ENCODE results near the gene SLC34A1. TPM values are rescaled to one million over a fixed set of nuclear protein-coding genes. Genes with fewer than 3 reads are reported as not detected.

The SLC34A1 gene
- total RNA-seq, 2 experiments from 2014 or later, result 0.35 to 0.63 TPM

- Histone ChIP-seq H3K36me3 (ENCODE audit: insufficient read depth, low read length) (peaks cover 36% of the 10 kb centered on the region), H4K20me1 (ENCODE audit: insufficient read depth, low read length) (no peaks in the 10 kb centered on the region)
These were observed 16.0 kb upstream of the SLC34A1 start for GRCh38 chr5:177367981-177368868.

DNA sequence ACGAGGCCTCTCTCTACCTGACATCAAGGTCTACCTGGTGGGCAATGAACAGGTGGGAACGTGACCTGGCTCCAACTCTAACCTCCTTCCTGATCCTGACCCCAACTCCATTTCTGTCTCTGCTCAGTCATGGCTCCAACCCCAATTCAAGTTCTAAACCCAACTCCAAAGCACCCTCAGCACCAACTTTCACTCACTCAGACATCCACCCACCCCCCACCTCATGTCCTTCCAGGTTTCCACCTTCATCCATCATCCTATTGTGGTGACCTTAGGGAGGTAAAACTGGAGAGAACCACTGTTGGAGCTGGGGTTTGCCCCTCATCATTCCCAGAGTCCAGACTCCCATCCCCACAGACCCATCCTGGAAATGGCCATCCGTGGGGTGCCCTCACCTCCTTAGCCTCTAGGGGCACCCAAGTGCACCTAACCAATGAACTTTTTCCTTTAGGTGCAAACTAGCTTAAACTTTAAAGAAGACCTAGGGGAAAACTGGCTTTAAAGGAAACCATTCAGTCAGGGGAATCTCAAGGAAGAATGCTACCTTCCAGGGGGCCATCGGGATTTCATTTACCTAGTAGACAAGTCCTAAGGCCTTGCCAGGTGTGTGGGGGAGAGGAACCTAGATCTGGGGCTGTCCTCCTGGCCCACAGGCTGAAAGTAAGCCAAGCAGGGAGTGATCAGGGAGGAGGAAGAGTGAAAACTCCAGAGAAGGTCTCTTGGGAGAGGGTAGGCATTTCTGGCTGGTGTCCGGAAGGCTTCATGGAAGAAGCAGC is 15.2 kb upstream of the SLC34A1 start:
- intact Hi-C loops (cut with micrococcal nuclease; ENCODE audit: unreplicated experiment), result no loop called here
- no peaks in the 10 kb centered on the region for H4K20me1 ChIP-seq (ENCODE audit: insufficient read depth, low read length)
- no peak overlapping the region for H3K4me3 ChIP-seq (ENCODE audit: low read depth, low read length, poor library complexity, severe bottlenecking)
- TF ChIP-seq, protein P1, sequence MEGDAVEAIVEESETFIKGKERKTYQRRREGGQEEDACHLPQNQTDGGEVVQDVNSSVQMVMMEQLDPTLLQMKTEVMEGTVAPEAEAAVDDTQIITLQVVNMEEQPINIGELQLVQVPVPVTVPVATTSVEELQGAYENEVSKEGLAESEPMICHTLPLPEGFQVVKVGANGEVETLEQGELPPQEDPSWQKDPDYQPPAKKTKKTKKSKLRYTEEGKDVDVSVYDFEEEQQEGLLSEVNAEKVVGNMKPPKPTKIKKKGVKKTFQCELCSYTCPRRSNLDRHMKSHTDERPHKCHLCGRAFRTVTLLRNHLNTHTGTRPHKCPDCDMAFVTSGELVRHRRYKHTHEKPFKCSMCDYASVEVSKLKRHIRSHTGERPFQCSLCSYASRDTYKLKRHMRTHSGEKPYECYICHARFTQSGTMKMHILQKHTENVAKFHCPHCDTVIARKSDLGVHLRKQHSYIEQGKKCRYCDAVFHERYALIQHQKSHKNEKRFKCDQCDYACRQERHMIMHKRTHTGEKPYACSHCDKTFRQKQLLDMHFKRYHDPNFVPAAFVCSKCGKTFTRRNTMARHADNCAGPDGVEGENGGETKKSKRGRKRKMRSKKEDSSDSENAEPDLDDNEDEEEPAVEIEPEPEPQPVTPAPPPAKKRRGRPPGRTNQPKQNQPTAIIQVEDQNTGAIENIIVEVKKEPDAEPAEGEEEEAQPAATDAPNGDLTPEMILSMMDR (conservative IDR thresholded peaks at IDR 0.05; ENCODE audit: low read length), result peak; percentile 91
- TF ChIP-seq EZH2phosphoT487 (IDR thresholded peaks at IDR 0.05; ENCODE audit: borderline replicate concordance, low read depth, low read length), result no peak
- BruUV-seq (replicated peaks), result no TSS peak
- no peak overlapping the region for H2AFZ ChIP-seq (ENCODE audit: low read length)
- peaks cover 36% of the 10 kb centered on the region for H3K36me3 ChIP-seq (ENCODE audit: insufficient read depth, low read length)
- no peaks in the 10 kb centered on the region for H3K9me3 ChIP-seq (ENCODE audit: low read length)
- CTCF ChIA-PET (ENCODE audit: unreplicated experiment), result interaction anchor here (1.0 to 1.7 kb wide), 4 partner anchors 11 to 21 kb away, joined by 4 to 11 read pairs (median 6); partner anchors contain the start of genes RGS14 and SLC34A1
- H3K27ac ChIP-seq (ENCODE audit: low read depth, low read length, poor library complexity, severe bottlenecking), result peak overlapping the region; percentile 56
- H3K79me2 ChIP-seq (ENCODE audit: insufficient read depth, low read depth, low read length), result peaks cover 1% of the 10 kb centered on the region; the same call in 1 of the 2 replicates
- peaks cover 51% of the 10 kb centered on the region for H3K4me1 ChIP-seq (ENCODE audit: insufficient read depth, low read length, poor library complexity, severe bottlenecking)
- POLR2A ChIA-PET, result no interaction called here
- peak overlapping the region; percentile 54 for H3K4me2 ChIP-seq (ENCODE audit: low read length)
- peak; percentile 63 for DNase-seq (ENCODE audit: low spot score)
- H3K9me2 ChIP-seq (ENCODE audit: insufficient read depth, low read length), result no peaks in the 10 kb centered on the region

More at GRCh38 chr5:177367981-177368868, 16.0 kb upstream of the SLC34A1 start:
- POLR2A ChIA-PET, result no interaction called here
- H3K9me2 ChIP-seq (ENCODE audit: insufficient read depth, low read length), result no peaks in the 10 kb centered on the region
- no peak overlapping the region for H3K4me2 ChIP-seq (ENCODE audit: low read length)
- BruUV-seq (replicated peaks), result no TSS peak
- CTCF ChIA-PET (ENCODE audit: unreplicated experiment), result interaction anchor here (1.0 kb wide), 3 partner anchors 10 to 22 kb away, joined by 4 to 11 read pairs (median 4); partner anchors contain the start of gene RGS14
- H2AFZ ChIP-seq (ENCODE audit: low read length), result no peak overlapping the region
- DNase-seq (ENCODE audit: low spot score), result no peak
- H3K4me1 ChIP-seq (ENCODE audit: insufficient read depth, low read length, poor library complexity, severe bottlenecking), result peaks cover 59% of the 10 kb centered on the region
- peaks cover 9% of the 10 kb centered on the region; the same call in 1 of the 2 replicates for H3K79me2 ChIP-seq (ENCODE audit: insufficient read depth, low read depth, low read length)
- no peak overlapping the region for H3K27ac ChIP-seq (ENCODE audit: low read depth, low read length, poor library complexity, severe bottlenecking)
- no peaks in the 10 kb centered on the region for H3K9me3 ChIP-seq (ENCODE audit: low read length)
- TF ChIP-seq EZH2phosphoT487 (IDR thresholded peaks at IDR 0.05; ENCODE audit: borderline replicate concordance, low read depth, low read length), result no peak
- TF ChIP-seq, protein P1 (conservative IDR thresholded peaks at IDR 0.05; ENCODE audit: low read length), result no peak
- H3K4me3 ChIP-seq (ENCODE audit: low read depth, low read length, poor library complexity, severe bottlenecking), result no peak overlapping the region
- intact Hi-C loops (cut with micrococcal nuclease; ENCODE audit: unreplicated experiment), result no loop called here

Measured in OCI-LY7 (cell line).